Stomach (tissue), 4 donors: ENCODE measurements around the gene HOXC4.

Experiments used
- POLR2A ChIP-seq, 4 donors: fragments of 450-650 bp; IDR thresholded peaks; one replicate each; pipeline ENCODE4 v1.6.1; 2016; ENCODE audit warnings: antibody characterized with exemption in 4 of 4, control low read depth in 2 of 4, mild to moderate bottlenecking in 1 of 4, moderate library complexity in 1 of 4
- POLR2AphosphoS5 ChIP-seq, 3 donors: sonication (generic); formaldehyde crosslinking; IDR thresholded peaks; one replicate each; pipeline ENCODE4 v1.6.1; 2016; ENCODE audit warnings: antibody characterized with exemption in 3 of 3
- TF ChIP-seq, protein P1 (sequence below), 7 experiments: fragments of 450-650 bp in 4 of 7; fragments of 200-600 bp in 3 of 7; sonication (generic) in 3 of 7; IDR thresholded peaks; one replicate each; pipeline ENCODE4 v1.5.1; 2016 to 2019; ENCODE audit warnings: antibody characterized with exemption in 7 of 7, control low read depth in 2 of 7, mild to moderate bottlenecking in 1 of 7

DNA sequence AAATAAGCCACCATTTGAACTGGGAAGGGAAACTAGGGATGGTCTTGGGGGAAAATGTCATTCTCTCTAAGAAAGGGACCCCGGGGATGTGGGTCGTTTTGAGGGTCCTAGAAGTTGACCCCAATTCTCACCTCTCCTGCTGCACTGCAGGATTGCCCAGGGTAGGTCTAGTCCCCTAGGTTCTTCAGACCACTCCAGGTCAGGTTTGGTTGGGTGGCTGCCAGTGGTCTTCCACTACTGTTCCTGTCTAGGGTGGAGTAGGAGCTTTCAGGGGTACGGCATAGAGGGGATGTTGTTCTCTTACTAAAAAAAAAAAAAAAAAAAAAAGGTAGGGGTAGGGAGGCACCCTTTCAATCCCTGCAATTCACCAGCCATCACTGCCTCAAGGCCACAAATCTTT, 37.6 kb upstream of the HOXC4 start:
- no peak for TF ChIP-seq POLR2A (IDR thresholded peaks at IDR 0.05)
- TF ChIP-seq, protein P1, sequence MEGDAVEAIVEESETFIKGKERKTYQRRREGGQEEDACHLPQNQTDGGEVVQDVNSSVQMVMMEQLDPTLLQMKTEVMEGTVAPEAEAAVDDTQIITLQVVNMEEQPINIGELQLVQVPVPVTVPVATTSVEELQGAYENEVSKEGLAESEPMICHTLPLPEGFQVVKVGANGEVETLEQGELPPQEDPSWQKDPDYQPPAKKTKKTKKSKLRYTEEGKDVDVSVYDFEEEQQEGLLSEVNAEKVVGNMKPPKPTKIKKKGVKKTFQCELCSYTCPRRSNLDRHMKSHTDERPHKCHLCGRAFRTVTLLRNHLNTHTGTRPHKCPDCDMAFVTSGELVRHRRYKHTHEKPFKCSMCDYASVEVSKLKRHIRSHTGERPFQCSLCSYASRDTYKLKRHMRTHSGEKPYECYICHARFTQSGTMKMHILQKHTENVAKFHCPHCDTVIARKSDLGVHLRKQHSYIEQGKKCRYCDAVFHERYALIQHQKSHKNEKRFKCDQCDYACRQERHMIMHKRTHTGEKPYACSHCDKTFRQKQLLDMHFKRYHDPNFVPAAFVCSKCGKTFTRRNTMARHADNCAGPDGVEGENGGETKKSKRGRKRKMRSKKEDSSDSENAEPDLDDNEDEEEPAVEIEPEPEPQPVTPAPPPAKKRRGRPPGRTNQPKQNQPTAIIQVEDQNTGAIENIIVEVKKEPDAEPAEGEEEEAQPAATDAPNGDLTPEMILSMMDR (IDR thresholded peaks at IDR 0.05): no peak
- no peak for TF ChIP-seq POLR2AphosphoS5 (IDR thresholded peaks at IDR 0.05)
